GM18505 (cell line): Measurements from ENCODE around the gene GRIK1.
A peak's percentile ranks its signal among the peaks of the same experiment; 100 is the strongest.

Experiments used
- ATAC-seq: cut with Tn5 transposase; IDR thresholded peaks from one replicate; pipeline ENCODE4 v1.9.1; 2021; ENCODE audit not compliant: unreplicated experiment
- POLR2A ChIP-seq: IDR thresholded peaks from 4 replicates; pipeline ENCODE4 v1.6.1; 2011; ENCODE audit warnings: borderline replicate concordance; ENCODE audit not compliant: insufficient read depth, insufficient read length; ENCODE audit errors: extremely low read depth

GRIK1 gene

GRCh38 chr21:29650523-29651022, 289.2 kb downstream of the GRIK1 start:
- no peak for ATAC-seq
- no peak for TF ChIP-seq POLR2A

GRCh38 chr21:29649406-29649814, 290.4 kb downstream of the GRIK1 start:
- no peak for TF ChIP-seq POLR2A
- no peak for ATAC-seq

GRCh38 chr21:29648710-29649240, 291.0 kb downstream of the GRIK1 start:
- ATAC-seq, result no peak
- TF ChIP-seq POLR2A, result no peak

- no peak for TF ChIP-seq POLR2A
- ATAC-seq, result no peak
Observed at GRCh38 chr21:29647353-29647781, 292.4 kb downstream of the GRIK1 start.

GRCh38 chr21:29645666-29646553, 293.9 kb downstream of the GRIK1 start:
- no peak for TF ChIP-seq POLR2A
- ATAC-seq, result no peak

- ATAC-seq, result no peak
- TF ChIP-seq POLR2A, result no peak
Observed at GRCh38 chr21:29643289-29643688, 296.5 kb downstream of the GRIK1 start.

GRCh38 chr21:29642551-29643245, 297.1 kb downstream of the GRIK1 start:
- no peak for ATAC-seq
- TF ChIP-seq POLR2A, result no peak

GRCh38 chr21:29641635-29642550, 297.9 kb downstream of the GRIK1 start:
- no peak for ATAC-seq
- no peak for TF ChIP-seq POLR2A

GRCh38 chr21:29641001-29641634, 298.7 kb downstream of the GRIK1 start:
- no peak for TF ChIP-seq POLR2A

GRCh38 chr21:29640080-29640508, 299.7 kb downstream of the GRIK1 start:
- peak; percentile 71 for ATAC-seq
- TF ChIP-seq POLR2A, result no peak

More at GRCh38 chr21:29641001-29641634, 298.7 kb downstream of the GRIK1 start:
- ATAC-seq, result no peak

GRCh38 chr21:29639366-29640079, 300.3 kb downstream of the GRIK1 start:
- peak; percentile 41 for ATAC-seq

GRCh38 chr21:29638761-29639327, 301.0 kb downstream of the GRIK1 start:
- TF ChIP-seq POLR2A, result no peak
- ATAC-seq, result peak; percentile 44

More at GRCh38 chr21:29639366-29640079, 300.3 kb downstream of the GRIK1 start:
- TF ChIP-seq POLR2A, result no peak

GRCh38 chr21:29638138-29638537, 301.7 kb downstream of the GRIK1 start:
- no peak for ATAC-seq

More at GRCh38 chr21:29638138-29638537, 301.7 kb downstream of the GRIK1 start:
- no peak for TF ChIP-seq POLR2A
